Activated CD8-positive, alpha-beta memory T cell treated with anti-CD3 and anti-CD28 coated beads for 48 hours (primary cell): ENCODE data around the gene CLCNKA.
"Not testable (repeated sequence)": the region's sequence is repeated elsewhere in the genome, so short reads cannot be mapped to it uniquely, and the experiment has no call there.

Experiments
- DNase-seq, 3 experiments: peaks; one replicate each; pipeline ENCODE4 v3.0.0-alpha.2; 2020; ENCODE audit warnings: low read depth in 2 of 3, low spot score in 2 of 3

The CLCNKA gene

GRCh38 chr1:16039871-16040270 lies 18.0 kb downstream of the CLCNKA start:
- not testable (repeated sequence) for DNase-seq

- no peak for DNase-seq
Observed at GRCh38 chr1:16041200-16041599, 19.4 kb downstream of the CLCNKA start.

DNA sequence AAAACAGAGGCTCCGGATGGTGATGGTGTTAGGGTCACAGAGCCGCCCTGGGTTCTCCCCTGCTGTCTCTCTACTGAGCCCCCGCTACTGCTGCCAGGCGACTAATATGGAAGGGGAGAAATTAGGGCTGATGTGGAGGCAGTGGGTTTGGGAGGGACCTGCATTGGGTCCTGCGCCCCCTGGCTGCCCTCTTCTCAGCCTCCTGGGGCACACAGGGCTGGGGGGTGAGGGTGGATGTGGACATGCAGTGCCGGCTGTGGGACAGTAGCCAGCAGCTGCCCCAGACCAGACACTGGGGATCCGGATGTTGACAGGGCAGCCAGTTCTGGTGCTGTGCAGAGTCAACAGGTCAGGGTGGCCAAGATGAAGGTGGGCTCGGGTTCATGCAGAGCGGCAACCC lies 20.3 kb downstream of the CLCNKA start:
- DNase-seq, result no peak

- DNase-seq, result not testable (repeated sequence)
Observed at GRCh38 chr1:16042654-16043053, 20.8 kb downstream of the CLCNKA start.

DNA sequence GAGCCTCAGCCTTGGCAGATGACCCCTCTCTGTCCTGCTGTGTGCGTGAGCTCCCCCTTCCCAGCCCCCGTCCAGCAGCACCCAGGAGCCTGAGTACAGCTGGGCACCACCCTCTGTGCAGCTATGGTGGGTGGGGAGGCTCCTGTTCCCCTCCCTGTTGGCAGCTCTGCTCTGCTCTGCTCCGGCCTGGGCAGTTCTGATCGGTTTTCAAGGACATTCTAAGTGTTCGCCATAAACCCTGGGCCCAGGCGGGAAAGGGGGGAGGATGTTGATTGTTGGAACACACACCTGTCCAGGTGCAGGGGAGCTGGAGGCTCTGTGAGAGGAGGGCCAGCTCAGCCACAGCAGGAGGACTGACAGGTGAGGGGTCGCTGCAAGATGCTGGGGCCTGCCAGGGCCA lies 21.7 kb downstream of the CLCNKA start, which contains the start of gene CLCNKB:
Gene CLCNKB, plus strand, starts transcription at position 262 of the 400 bp plus-strand sequence. CDS start 711 bp downstream, outside the sequence.
- no peak for DNase-seq

DNA sequence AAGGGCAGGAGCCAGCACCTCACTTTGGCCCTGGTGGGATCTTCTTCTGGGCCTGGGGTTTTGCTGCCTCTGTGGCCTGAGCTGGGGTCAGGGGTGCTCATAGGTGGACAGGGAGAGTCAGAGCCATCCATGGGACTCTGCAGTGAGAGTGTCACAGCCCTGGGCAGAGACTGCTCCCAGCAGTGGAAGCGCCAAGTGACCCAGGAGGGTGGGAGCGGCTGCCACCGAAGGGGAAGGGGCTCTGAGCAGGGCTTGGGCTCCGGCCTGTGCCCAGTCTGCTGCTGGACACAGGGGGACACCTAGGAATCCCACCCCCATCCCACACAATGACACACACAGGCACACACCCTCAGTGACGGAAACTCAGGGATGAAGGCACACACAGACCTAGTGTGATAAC lies 22.1 kb downstream of the CLCNKA start:
- DNase-seq, result no peak

GRCh38 chr1:16046842-16047241 lies 25.0 kb downstream of the CLCNKA start:
- no peak for DNase-seq

- DNase-seq, result no peak
Observed at GRCh38 chr1:16047791-16048475, 26.1 kb downstream of the CLCNKA start.

DNA sequence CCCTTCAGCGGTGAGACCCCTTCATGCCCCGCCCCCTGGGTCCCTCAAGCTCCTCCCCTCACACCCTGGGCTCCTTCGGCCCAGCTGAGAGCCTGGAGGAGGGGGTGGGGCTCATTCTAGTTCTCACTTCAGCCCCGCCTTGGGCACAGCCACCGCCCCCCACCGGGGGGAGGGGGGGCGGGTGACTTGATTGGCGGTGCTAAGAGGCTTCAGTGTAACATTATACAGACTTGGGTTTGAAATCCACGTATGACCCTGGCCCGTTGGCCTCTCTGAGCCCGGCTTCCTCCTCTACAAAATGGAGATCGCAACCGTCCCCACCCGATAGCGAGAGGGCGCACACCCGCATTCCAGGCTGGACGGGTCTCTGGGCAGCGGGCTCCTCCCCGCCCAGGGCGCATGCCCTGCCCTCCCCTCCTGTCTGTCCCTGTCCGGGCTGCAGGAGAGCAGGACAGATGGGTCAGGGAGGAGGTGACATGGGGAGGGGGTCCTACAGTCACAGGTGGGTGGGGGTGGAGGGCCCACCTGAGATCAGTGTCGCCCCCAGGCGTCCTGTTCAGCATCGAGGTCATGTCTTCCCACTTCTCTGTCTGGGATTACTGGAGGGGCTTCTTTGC lies 26.8 kb downstream of the CLCNKA start:
- DNase-seq, result no peak

- no peak for DNase-seq
Observed at GRCh38 chr1:16050328-16050727, 28.5 kb downstream of the CLCNKA start.

DNA sequence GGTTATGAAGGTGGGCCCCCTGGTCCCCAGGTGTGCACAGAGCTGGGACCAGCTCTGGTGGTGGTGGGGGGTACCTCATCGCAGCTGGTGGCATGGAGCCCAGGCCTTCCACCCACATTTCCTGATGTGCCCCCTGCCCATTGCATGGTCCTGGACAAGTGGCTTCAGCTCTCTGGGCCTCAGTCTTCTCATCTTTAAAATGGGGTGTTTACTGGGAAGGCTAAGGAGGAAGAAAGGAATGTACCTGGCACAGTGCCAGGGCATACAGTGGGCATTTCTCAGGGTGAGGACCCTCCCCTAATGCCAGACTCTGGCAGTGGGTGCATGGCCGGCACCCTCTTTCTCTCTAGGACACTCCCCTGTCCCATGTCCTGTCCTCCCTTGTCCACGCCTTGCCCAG lies 29.2 kb downstream of the CLCNKA start:
- no peak for DNase-seq

- DNase-seq, result not testable (repeated sequence)
Observed at GRCh38 chr1:16051949-16052348, 30.1 kb downstream of the CLCNKA start.

- no peak for DNase-seq
Observed at GRCh38 chr1:16053781-16054502, 32.1 kb downstream of the CLCNKA start.

DNA sequence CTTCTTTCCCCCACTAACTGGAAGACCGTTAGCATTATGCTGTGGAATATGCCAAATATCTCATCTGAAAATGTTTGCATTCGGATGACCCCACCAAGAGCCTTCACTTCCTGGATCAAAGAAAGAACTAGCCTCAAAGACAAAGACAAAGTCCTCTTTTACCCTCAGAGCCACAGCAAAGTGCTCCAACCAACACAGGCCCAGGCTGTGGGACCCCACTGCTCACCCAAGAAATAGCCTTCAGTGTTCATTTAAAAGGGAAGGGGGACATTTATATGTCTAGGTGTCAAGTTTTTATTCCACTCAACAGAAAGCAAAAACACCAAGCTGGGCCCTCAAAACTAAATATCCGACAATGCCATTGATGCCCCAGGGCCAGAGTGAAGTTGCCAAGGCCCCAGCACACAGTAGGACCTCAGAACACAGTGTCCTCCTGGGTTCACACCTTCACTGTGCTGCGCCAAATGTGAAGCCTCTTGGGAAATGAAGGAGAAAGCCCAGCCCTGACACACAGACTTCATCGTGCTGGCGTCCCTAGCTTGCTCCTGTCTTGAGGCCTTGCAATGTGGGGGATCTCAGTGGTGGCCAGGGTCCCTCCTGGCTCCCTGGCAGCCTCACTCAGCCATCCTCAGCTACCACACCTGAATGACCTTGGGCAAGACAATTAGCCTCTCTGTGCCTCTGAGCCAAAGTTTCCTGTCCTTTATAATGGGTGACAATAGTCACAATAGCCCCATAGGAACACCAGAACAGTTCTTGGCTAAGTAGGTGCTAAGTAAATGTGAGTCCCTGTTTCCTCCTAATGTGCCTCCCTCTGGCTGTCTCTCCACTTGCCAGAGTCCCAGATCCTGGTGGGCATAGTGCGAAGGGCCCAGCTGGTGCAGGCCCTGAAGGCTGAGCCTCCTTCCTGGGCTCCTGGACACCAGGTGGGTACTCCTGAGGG lies 33.0 kb downstream of the CLCNKA start:
- DNase-seq, result no peak

- peak; percentile 60 to 81 (median 75) for DNase-seq
Observed at GRCh38 chr1:16055613-16056520, 34.0 kb downstream of the CLCNKA start.

DNA sequence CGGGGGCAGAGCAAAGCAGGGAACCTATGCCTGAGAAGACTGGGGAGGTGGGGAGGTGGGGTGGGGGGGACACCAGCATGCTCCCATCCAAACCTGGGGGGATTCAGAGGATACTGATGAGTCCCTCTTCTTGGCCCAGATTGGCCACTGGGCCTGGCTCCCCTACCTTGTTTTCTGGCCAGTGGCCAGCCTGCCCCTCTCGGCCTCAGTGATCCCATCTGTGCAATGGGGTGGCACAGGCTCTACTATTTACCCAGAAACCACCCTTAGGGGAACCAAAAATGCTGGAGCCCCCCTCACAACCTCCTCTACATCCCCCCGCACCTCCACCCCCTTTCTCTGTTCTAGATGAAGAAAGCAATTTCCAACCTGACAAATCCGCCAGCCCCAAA lies 34.7 kb downstream of the CLCNKA start:
- DNase-seq, result not testable (repeated sequence)

DNA sequence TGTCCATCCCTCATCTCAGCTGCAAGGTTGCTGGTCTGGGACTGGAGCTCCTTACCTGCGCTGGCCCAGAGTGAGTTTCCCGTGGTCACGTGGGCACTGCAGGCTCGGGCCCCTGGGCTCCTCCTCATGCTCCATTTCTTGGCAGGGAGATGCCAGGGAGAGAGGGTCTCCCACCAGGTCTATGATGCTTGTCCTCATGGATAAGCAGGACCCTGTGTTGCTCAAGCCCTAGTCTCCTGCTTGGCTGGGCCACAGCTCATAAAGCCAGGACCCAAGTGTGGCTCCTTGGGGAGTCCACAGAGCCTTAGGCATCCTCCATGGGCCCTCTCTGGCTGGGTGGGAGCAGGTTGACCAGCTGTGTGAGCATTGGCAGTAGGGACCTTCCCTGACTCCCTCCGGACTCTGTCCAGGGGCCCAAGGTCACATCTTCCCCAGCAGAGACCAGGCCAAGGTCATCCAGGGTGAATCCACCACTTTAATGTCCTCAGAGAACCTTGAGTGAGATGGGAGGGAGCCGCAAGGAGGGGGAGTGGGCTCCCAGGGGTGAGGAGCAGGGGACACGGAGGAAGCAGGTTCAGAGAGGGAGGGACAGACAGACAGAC lies 35.6 kb downstream of the CLCNKA start:
- not testable (repeated sequence) for DNase-seq

DNA sequence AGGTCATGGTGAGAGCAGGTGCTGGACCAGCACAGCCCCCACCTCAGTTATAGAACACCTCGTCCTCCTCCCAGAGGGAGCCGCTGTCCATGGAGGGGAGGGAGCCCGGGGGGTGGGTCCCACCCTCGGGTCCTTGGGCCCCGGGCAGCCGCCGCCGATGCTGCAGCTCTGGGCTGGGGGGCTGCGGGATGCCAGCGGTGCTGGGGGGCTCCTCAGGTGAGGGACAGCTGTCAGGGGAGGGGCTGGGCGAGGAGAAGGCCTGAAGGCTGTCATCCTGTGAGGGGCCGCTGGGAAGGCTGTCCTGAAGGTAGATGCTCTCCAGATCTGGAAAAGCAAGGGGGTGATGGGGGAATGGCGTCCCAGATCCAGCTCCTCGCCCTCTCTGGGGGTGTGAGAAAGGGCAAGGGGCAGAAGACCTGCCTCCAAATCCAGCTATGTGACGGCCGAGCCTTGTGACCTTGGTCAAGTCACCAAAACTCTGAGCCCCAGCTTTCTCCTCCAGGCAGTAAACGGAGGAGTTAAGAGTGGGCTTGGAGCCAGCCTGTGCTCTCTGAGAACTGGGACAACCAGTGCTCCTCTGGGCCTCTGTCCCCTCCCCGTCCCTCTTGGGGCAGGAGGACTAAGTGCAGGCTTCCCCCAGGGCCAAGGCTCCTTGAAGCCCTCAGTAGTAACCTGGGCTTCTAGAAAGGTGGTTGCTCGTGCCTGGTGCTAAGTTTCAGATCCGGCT lies 36.7 kb downstream of the CLCNKA start:
- not testable (repeated sequence) for DNase-seq

DNA sequence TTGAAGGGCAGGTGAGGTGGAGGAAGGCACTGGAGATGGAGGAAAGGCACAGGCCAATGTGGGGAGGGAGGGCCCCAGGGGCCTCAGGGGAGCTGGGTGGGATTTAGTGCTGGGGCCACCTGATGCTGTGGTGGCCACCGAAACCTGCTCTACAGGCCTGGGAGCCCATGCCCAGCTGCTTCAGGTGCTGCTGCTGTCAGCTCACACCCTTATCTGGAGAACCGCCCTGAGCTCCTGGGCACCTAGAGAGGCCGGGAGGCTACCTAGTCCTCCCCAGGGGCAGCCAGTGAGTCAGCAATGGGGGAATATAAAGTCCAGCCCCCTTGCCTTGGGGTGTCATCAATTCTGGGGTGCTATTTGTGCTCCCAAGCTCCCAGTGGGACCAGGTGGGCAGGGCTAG lies 39.4 kb downstream of the CLCNKA start:
- DNase-seq, result no peak
